Mononuclear cell (primary cell): ENCODE results near the gene DDI1. TPM values are rescaled to one million over a fixed set of nuclear protein-coding genes. Genes with fewer than 3 reads are reported as not detected.
"Not testable (repeated sequence)": the region's sequence is repeated elsewhere in the genome, so short reads cannot be mapped to it uniquely, and the experiment has no call there.

Experiments
- H3K27me3 ChIP-seq: 2 replicates; pipeline ENCODE4 v1.6.0; 2011; ENCODE audit warnings: low read length, control low read depth; ENCODE audit not compliant: insufficient read depth
- H3K4me1 ChIP-seq: 2 replicates; pipeline ENCODE4 v1.5.1; 2011; ENCODE audit warnings: mild to moderate bottlenecking, low read length, control low read depth; ENCODE audit not compliant: insufficient read depth
- H3K4me3 ChIP-seq: 2 replicates; pipeline ENCODE4 v1.5.1; 2011; ENCODE audit warnings: mild to moderate bottlenecking, low read length, moderate library complexity
- H3K9me3 ChIP-seq: 2 replicates; pipeline ENCODE4 v1.5.1; 2011; ENCODE audit warnings: low read depth, mild to moderate bottlenecking, control low read depth, low read length
- total RNA-seq: library from RNA; depleted of rRNA; stranded (reverse); fragments of >200 nt; gene quantifications from one replicate; pipeline ENCODE4 v1.2.3, GENCODE V29; 2012

DDI1 gene
- total RNA-seq, 1 donor, result not detected

DNA sequence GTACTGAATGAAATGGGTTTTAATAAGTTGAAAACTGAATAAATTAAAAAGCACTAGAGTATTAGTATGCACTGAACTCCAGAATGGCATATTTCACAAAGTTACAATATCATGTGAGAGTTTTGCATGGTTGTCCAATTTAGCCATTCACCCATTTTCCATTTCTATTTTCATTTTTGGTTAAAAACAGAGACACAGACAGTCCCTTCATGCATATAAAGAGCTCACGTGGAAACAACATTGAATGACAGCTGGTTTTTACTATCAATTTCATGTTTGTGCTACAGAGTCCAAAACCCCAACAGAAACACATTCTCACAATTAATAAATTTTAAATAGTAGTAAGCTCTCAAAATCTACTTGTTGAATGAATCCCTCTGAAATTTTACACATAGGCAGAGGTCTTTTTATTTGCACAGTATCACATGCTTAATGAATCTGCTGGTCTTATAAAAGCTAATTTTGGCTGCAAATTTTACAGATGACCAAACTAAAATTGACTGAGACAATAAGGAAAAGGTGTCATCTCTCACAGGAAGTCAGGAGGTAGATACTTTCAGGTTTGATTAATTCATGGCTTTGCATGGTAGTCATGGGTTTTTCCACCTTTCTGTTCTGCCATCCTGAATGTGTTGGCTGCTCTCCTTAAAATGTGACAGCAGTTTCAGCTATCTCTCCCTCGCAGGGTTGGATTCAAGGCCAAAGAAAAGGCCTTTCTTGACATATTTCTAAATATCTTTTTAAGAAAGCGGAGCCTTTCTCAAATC lies 20.6 kb upstream of the DDI1 start:
- Histone ChIP-seq H3K9me3 (no peaks in the 10 kb centered on the region), H3K4me1 (no peaks in the 10 kb centered on the region), H3K27me3 (no peaks in the 10 kb centered on the region), H3K4me3 (no peak overlapping the region)

DNA sequence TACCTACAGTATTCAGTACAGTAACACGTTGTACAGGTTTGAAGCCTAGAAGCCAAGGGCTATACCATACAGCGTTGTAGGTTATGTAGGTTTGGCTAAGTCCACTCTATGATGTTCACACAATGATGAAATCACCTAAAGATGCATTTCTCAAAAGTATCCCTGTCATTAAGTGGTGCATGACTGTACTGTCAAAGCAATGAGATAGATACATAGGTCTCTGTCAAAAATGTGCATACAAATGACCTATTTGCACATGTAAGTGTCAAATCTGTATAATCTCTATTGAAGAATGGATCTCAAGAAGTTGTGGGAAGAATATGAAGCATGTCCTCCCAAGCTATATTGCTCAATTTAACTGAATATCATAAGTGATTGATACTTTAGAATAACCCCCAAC lies 11.9 kb upstream of the DDI1 start:
- no peaks in the 10 kb centered on the region for H3K27me3 ChIP-seq
- H3K4me3 ChIP-seq, result no peak overlapping the region
- H3K4me1 ChIP-seq, result no peaks in the 10 kb centered on the region
- no peaks in the 10 kb centered on the region for H3K9me3 ChIP-seq

DNA sequence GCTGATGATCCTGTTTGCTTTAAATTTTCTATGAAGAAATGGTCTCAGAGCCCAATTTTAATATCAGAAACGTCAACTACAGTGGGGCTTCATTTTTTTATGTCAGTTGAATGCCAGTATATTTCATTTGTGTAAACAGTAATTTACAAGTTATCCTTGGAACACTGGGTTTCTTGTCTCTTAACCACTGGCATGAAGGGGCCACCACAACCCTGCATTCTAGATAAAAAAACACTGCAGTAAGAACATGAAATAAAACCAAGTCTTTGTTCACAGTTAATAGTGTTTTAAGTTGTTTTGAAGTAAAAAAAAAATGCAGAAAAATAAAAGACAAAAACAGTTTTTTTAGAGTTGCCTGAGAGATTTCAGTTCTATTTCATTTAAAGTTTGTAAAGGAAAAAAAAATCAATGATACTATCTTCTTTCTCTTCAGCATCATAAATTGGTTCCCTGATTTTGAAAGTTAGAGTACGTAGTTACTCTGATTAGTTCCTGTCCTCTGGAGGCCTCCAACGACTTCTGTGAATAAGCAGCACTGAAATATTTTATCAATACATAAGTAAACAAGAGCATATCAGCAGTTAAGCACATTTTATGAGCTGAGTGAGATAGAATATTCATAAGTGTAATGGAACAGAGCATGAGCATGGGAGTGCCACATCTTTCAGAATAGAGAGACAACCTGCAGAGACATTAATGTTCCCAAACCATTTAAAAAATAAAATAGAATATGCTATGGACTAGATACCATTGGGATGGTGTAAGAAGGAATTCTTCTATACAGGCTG lies 7.8 kb upstream of the DDI1 start:
- Histone ChIP-seq H3K4me3 (no peak overlapping the region), H3K9me3 (no peaks in the 10 kb centered on the region), H3K4me1 (no peaks in the 10 kb centered on the region), H3K27me3 (no peaks in the 10 kb centered on the region)

DNA sequence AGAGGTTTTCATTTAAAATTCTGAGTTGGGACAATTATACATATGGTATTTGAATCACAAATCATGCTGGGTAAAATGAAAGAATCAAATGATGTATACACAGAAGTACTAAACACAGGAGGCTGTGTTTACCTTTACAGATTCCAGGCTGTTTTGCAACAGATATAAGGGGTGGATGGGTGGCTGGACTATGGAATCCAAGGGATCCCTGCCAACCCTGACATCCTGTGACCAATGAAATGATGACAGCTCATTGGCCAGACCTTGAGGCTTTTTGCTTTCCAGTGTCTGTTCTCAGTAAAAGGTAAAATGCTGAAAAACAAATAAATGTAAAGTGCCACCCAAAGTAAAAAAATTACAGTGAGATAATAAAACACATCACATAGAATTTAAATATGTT lies 3.3 kb upstream of the DDI1 start:
- H3K27me3 ChIP-seq, result no peaks in the 10 kb centered on the region
- no peaks in the 10 kb centered on the region for H3K9me3 ChIP-seq
- H3K4me3 ChIP-seq, result no peak overlapping the region
- H3K4me1 ChIP-seq, result no peaks in the 10 kb centered on the region

DNA sequence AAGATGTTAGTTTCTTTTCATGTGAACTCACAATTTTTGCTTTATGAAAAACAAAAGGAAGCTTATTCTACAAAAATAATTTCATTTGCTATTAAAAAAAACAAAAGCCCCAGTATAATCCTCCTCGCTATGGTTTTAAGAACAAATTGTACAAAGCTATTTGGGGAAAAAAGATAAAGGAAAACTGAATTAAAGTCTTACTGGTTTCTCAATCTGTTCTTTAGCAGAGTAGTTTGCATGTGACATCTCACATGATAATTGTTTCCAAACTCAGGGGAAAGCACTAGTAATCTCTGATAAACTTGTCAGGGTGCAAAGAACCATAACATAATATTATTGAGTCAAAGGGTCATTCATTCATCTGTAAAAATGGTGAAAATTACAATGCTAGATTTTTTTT lies 2.9 kb upstream of the DDI1 start:
- H3K27me3 ChIP-seq, result no peaks in the 10 kb centered on the region
- H3K4me3 ChIP-seq, result no peak overlapping the region
- no peaks in the 10 kb centered on the region for H3K4me1 ChIP-seq
- H3K9me3 ChIP-seq, result no peaks in the 10 kb centered on the region

DNA sequence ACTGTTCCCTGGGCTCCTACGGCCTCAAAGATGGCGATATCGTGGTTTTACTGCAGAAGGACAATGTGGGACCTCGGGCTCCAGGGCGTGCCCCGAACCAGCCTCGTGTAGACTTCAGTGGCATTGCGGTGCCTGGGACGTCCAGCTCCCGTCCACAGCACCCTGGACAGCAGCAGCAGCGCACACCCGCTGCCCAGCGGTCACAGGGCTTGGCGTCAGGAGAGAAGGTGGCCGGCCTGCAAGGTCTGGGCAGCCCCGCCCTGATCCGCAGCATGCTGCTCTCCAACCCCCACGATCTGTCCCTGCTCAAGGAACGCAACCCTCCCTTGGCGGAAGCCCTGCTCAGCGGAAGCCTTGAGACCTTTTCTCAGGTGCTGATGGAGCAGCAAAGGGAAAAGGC lies 555 bp downstream of the DDI1 start:
- Histone ChIP-seq H3K4me3 (no peak overlapping the region), H3K9me3 (no peaks in the 10 kb centered on the region), H3K27me3 (no peaks in the 10 kb centered on the region), H3K4me1 (no peaks in the 10 kb centered on the region)

DNA sequence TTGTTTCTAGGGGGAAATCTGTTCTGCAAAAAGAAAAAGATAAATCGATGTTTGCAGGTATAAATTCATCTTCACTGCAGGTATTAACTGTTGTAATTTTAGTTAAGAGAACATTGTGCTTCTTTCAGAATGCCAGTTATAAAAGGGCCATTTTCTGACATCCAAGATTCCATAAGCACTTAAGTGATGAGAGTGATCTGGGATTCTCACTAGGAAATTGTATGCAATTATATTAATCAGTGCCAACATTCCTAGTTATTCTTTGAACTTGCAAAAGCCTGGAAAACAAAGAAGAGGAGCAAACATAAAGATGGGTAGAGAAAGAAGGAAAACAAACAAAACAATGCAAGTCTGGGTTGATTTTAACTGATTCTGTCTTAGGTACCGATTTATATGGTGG lies 5.4 kb downstream of the DDI1 start:
- Histone ChIP-seq H3K4me1 (no peaks in the 10 kb centered on the region), H3K4me3 (no peak overlapping the region), H3K9me3 (no peaks in the 10 kb centered on the region), H3K27me3 (no peaks in the 10 kb centered on the region)

DNA sequence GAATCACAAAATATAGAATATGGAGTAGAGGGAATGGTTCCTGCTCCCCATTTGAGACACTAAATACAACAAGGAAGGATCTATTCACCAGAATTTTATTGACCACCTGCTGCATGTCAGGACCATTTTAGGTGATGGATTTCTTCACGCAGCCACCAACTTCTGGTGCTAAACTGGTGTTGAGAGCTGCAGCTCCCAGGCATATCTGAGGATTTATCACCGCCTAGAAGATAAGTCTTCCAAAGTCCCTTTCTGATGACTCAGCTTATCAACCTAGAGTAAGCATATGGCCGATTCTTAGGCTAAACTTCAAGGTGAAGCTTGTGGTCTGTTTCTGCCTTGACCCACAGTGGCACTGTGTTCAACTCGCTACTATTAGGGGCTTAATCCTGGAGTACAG lies 6.7 kb downstream of the DDI1 start:
- no peaks in the 10 kb centered on the region for H3K9me3 ChIP-seq
- no peaks in the 10 kb centered on the region for H3K27me3 ChIP-seq
- H3K4me1 ChIP-seq, result no peaks in the 10 kb centered on the region
- no peak overlapping the region for H3K4me3 ChIP-seq

DNA sequence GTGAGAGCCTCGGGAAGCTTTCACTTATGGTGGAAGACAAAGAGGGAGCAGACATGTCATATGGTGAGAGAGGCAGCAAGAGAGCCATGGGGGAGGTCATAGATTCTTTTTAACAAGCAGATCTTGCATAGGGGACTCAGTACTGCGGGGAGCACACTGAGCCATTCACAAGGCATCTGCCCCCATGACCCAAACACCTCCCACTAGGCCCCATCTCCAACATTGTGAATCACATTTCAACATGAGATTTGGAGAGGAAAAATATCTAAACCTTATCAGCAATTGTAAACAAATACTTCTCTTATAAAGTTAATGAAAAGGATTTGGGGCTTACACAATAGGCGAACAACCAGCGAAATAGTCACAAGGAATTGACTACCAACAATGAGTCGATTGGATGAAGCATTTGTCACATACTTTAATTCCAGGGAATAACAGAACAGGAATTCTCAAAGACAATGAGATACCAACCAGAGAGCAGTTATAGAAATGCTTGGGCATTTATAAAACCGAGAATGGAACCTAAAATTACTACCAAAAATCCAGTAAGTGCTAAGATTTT lies 7.3 kb downstream of the DDI1 start:
- Histone ChIP-seq H3K27me3 (no peaks in the 10 kb centered on the region), H3K4me3 (no peak overlapping the region), H3K4me1 (no peaks in the 10 kb centered on the region), H3K9me3 (no peaks in the 10 kb centered on the region)

DNA sequence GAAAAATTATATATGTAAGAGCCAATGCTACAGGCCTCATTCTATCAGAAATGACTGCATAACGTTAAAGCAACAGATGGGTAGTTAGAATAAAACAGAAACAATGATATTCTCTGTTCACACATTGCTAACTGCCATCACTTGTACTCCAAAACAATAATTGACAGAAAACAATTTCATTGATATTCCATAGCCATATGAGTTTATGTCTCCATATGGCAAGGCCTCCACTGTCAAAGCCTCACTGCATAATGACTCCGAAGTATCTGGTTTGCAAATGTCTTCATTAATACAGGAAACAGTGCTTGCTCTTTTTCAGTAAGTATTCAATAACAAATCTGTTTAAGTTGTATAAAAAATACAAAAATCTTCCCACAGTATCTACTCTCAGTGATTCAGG lies 9.9 kb downstream of the DDI1 start:
- no peaks in the 10 kb centered on the region for H3K27me3 ChIP-seq
- H3K9me3 ChIP-seq, result no peaks in the 10 kb centered on the region
- no peak overlapping the region for H3K4me3 ChIP-seq
- H3K4me1 ChIP-seq, result peaks cover 11% of the 10 kb centered on the region

DNA sequence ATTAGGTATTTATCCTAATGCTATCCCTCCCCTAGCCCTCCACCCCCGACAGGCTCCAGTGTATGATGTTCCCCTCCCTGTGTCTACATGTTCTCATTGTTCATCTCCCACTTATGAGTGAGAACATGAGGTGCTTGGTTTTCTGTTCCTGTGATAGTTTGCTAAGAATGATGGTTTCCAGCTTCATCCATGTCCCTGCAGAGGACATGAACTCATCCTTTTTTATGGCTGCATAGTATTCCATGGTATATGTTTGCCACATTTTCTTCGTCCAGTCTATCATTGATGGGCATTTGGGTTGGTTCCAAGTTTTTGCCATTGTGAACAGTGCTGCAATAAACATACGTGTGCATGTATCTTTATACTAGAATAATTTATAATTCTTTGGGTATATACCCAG lies 10.4 kb downstream of the DDI1 start:
- H3K27me3 ChIP-seq, H3K9me3 ChIP-seq, H3K4me3 ChIP-seq: not testable (repeated sequence)
- peaks cover 11% of the 10 kb centered on the region for H3K4me1 ChIP-seq

DNA sequence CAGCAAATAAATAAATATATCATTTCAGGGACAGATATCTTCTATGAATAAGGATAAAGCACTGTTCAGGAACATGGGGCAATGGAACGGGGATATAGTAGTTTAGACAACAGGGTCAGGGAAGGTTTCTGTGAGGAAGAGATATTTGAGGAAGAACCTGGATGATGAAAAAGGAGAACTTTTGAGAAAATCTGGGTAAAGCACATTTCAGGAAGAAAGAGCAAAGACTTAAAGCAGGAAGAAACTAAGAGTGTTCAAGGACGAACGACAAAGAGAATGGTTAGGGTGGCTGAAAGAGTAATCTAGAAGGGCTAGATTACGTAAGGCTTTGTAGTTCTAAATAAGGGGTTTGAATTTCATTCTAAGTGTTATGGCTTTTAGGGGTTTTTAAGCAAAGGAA lies 12.7 kb downstream of the DDI1 start:
- Histone ChIP-seq H3K4me1 (peaks cover 17% of the 10 kb centered on the region), H3K9me3 (no peaks in the 10 kb centered on the region), H3K4me3 (no peak overlapping the region)

DNA sequence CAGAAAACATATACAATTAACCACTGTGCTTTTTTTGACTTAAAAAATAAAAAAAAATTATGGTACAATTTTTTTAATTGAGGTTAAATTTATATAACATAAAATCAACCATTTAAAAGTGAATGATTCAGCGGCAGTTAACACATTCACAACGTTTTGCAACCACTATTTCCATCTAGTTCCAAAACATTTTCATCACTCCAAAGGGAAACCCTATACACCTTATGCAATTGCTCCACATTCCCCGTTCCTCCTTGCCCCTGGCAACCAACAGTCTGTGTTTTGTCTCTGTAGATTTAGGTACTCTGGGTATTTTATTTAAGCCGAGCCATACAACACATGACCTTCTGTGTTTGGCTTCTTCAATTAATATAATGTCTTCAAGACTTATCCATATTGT lies 15.3 kb downstream of the DDI1 start:
- no peak overlapping the region for H3K4me3 ChIP-seq
- no peaks in the 10 kb centered on the region for H3K9me3 ChIP-seq
- peaks cover 18% of the 10 kb centered on the region for H3K4me1 ChIP-seq
- H3K27me3 ChIP-seq, result no peaks in the 10 kb centered on the region

More for the DNA sequence above, 12.7 kb downstream of the DDI1 start:
- H3K27me3 ChIP-seq, result no peaks in the 10 kb centered on the region

DNA sequence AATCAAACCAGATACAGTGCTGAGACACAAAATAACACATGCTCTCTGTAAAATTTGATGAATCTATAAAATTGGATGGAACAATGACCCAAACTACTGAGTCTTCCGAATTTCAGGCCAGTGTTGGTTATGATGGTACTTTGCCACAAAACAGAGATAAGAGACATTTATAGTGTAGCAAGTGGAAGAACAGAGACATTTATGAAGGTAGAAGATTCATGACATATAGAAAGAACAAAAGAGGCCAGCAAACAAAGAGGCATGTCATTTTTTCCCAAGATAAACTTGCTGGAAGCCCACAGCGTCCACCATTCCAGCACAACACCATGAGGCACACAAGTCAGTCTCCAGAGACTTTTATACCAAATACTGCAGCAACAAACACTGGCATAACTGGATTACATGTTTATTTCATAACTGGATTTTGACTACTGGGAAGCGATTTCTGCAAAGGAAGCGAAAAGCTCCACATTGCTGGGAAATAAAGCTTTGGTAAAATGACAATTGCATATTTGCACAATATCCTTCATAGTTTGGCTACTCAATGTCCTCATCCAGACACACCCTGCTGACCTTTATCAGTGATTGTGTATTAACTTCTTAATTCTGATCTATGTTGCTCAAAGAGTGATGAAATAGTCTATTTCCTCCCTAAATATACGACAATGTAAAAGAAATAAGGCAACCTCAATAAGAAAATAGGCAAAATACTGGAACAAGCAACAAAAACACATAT lies 17.5 kb downstream of the DDI1 start:
- no peak overlapping the region for H3K4me3 ChIP-seq
- no peaks in the 10 kb centered on the region for H3K9me3 ChIP-seq
- H3K27me3 ChIP-seq, result no peaks in the 10 kb centered on the region
- H3K4me1 ChIP-seq, result peaks cover 18% of the 10 kb centered on the region

DNA sequence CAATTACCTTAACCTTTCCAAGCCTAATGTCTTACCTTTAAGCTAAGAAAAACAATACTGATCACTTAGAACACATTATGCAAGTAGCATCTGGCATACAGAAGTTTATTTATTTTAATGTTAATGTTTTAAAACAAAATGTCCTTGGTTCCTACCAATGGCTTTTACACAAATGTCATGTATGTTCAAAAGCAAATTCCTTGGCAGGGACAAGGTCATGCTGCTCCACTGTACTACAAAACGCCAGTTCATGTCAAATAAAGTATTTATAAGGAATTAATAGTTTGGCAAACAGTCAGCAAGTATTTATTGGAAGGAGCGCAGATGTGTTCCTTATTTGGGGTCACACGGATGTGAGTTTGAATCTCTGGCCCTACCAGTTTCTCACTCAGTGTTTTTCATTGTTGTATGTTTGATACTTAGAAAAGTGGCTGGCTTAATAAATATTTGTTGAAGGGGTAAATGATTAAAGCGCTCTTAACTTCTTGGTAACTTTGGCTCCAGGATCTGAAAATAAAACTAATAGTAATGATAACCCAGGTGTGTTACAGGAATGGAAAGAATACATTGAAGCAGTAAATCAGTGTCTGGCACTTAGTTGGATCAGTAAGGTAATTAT lies 18.6 kb downstream of the DDI1 start:
- peaks cover 9% of the 10 kb centered on the region for H3K4me1 ChIP-seq
- no peaks in the 10 kb centered on the region for H3K27me3 ChIP-seq
- H3K4me3 ChIP-seq, result no peak overlapping the region
- H3K9me3 ChIP-seq, result no peaks in the 10 kb centered on the region
